OCI-LY3 (cell line): Measurements from ENCODE around the gene NME5.

Experiments
- CTCF ChIP-seq: fragments of 200-600, 300-600 bp; sonication (generic); IDR thresholded peaks from 2 replicates; pipeline ENCODE4 v1.5.1; 2014; ENCODE audit warnings: antibody characterized with exemption, low read length, low read depth
- EZH2phosphoT487 ChIP-seq: fragments of 200-600 bp; shearing (Covaris generic); IDR thresholded peaks from 2 replicates; pipeline ENCODE4 v1.6.1; 2018; ENCODE audit warnings: antibody characterized with exemption, mixed run types, low read depth

- TF ChIP-seq CTCF = no peak
- TF ChIP-seq EZH2phosphoT487 = no peak
These were observed 42.0 kb downstream of the NME5 start for GRCh38 chr5:138096997-138097828.
